Thyroid gland (tissue), 4 donors: ENCODE results near the gene RSRC1. TPM values are rescaled to one million over a fixed set of nuclear protein-coding genes. Genes with fewer than 3 reads are reported as not detected.
"Not testable (repeated sequence)": the region's sequence is repeated elsewhere in the genome, so short reads cannot be mapped to it uniquely, and the experiment has no call there.

Experiments
- DNase-seq, 2 donors: peaks; one replicate each; pipeline ENCODE4 v3.0.0-alpha.2; 2019
- H3K27ac ChIP-seq, 3 donors: fragments of 200-600 bp; sonication (generic); 1 replicate in 2 of 3; 2 replicates in 1 of 3; pipeline ENCODE4 v1.5.1; 2016 to 2019; ENCODE audit warnings: mild to moderate bottlenecking in 1 of 3, moderate library complexity in 1 of 3
- H3K27me3 ChIP-seq: fragments of 200-600 bp; sonication (generic); one replicate; pipeline ENCODE4 v1.5.1; 2019
- H3K36me3 ChIP-seq, 2 donors: fragments of 200-600 bp; sonication (generic); one replicate each; pipeline ENCODE4 v1.5.1; 2016 to 2019
- H3K4me1 ChIP-seq, 2 donors: fragments of 200-600 bp; sonication (generic); one replicate each; pipeline ENCODE4 v1.5.1; 2017 to 2019
- H3K4me3 ChIP-seq, 3 donors: fragments of 200-600 bp; sonication (generic); replicated peaks in 1 of 3; 1 replicate in 2 of 3; 2 replicates in 1 of 3; pipeline ENCODE4 v1.5.1; 2016; ENCODE audit warnings: mild to moderate bottlenecking in 1 of 3
- H3K9me3 ChIP-seq: fragments of 200-600 bp; sonication (generic); one replicate; pipeline ENCODE4 v1.5.1; 2017
- CTCF ChIP-seq, 6 experiments: fragments of 200-600 bp in 3 of 6; fragments of 450-650 bp in 3 of 6; sonication (generic) in 3 of 6; IDR thresholded peaks; one replicate each; pipeline ENCODE4 v1.5.1; 2016 to 2019; ENCODE audit warnings: antibody characterized with exemption in 6 of 6, mild to moderate bottlenecking in 2 of 6, inconsistent platforms in 1 of 6, moderate library complexity in 1 of 6
- POLR2A ChIP-seq, 2 donors: fragments of 450-650 bp; IDR thresholded peaks; one replicate each; pipeline ENCODE4 v1.6.1; 2017; ENCODE audit warnings: antibody characterized with exemption in 2 of 2, mild to moderate bottlenecking in 2 of 2, moderate library complexity in 1 of 2
- WGBS, 2 donors: methylation state at CpG; one replicate each; pipeline ENCODE4 v1.1.5; 2017; 5-methylcytosine and 5-hydroxymethylcytosine counted together
- intact Hi-C: fragments of 100-400 bp; cut with DNase I; formaldehyde crosslinking; loops from one replicate; pipeline ENCODE4 v1.15.1; 2023
- total RNA-seq, 4 donors: library from RNA; depleted of rRNA; stranded (reverse); fragments of >200 nt; gene quantifications; one replicate each; pipeline ENCODE4 v1.2.3, GENCODE V29; 2016

The RSRC1 gene
- total RNA-seq, 4 donors from 2014 or later = 51.7 to 65.4 (median 59.9) TPM

GRCh38 chr3:158532099-158532734 lies 422.3 kb downstream of the RSRC1 start:
- no peak for DNase-seq
- intact Hi-C loops = no loop called here
- TF ChIP-seq POLR2A (IDR thresholded peaks at IDR 0.05) (no peak), CTCF (IDR thresholded peaks at IDR 0.05) (peak in 2 of 6 experiments; percentile 15 to 43)
- no peaks in the 10 kb centered on the region for H3K9me3 ChIP-seq
- no peaks in the 10 kb centered on the region for H3K4me1 ChIP-seq
- no peak overlapping the region for H3K4me3 ChIP-seq
- H3K27ac ChIP-seq = no peak overlapping the region
- no peaks in the 10 kb centered on the region for H3K36me3 ChIP-seq
- no peaks in the 10 kb centered on the region for H3K27me3 ChIP-seq

GRCh38 chr3:158535918-158536317 lies 426.0 kb downstream of the RSRC1 start:
- no peak for DNase-seq
- no peaks in the 10 kb centered on the region for H3K4me1 ChIP-seq
- H3K4me3 ChIP-seq = no peak overlapping the region
- H3K9me3 ChIP-seq = no peaks in the 10 kb centered on the region
- no peaks in the 10 kb centered on the region for H3K27me3 ChIP-seq
- H3K27ac ChIP-seq = no peak overlapping the region
- no peaks in the 10 kb centered on the region for H3K36me3 ChIP-seq
- intact Hi-C loops = no loop called here
- 88 to 89% methylated on average over 2 of the region's 2 CpGs for WGBS, 2 donors
- TF ChIP-seq POLR2A (IDR thresholded peaks at IDR 0.05) (no peak), CTCF (IDR thresholded peaks at IDR 0.05) (no peak)

GRCh38 chr3:158539414-158540014 lies 429.6 kb downstream of the RSRC1 start:
- Histone ChIP-seq H3K27me3 (no peaks in the 10 kb centered on the region), H3K27ac (no peak overlapping the region), H3K4me3 (no peak overlapping the region), H3K4me1 (no peaks in the 10 kb centered on the region), H3K9me3 (no peaks in the 10 kb centered on the region), H3K36me3 (no peaks in the 10 kb centered on the region)
- peak; percentile 20 to 37 for DNase-seq
- WGBS, 2 donors = 72 to 73% methylated on average over 3 of the region's 3 CpGs
- peak in 4 of 6 experiments; percentile 15 to 46 (median 32) for TF ChIP-seq CTCF (IDR thresholded peaks at IDR 0.05)
- TF ChIP-seq POLR2A (IDR thresholded peaks at IDR 0.05) = no peak
- intact Hi-C loops = no loop called here

- no peak for DNase-seq
- no peaks in the 10 kb centered on the region for H3K4me1 ChIP-seq
- H3K9me3 ChIP-seq = no peaks in the 10 kb centered on the region
- no peak overlapping the region for H3K4me3 ChIP-seq
- no peak for TF ChIP-seq POLR2A (IDR thresholded peaks at IDR 0.05)
- TF ChIP-seq CTCF (IDR thresholded peaks at IDR 0.05) = no peak
- H3K36me3 ChIP-seq = no peaks in the 10 kb centered on the region
- no peaks in the 10 kb centered on the region for H3K27me3 ChIP-seq
- intact Hi-C loops = no loop called here
- H3K27ac ChIP-seq = no peak overlapping the region
- WGBS, 2 donors = 97 to 100% methylated on average over 1 of the region's 1 CpG
Observed at GRCh38 chr3:158540066-158540465, 430.2 kb downstream of the RSRC1 start.

- Histone ChIP-seq H3K36me3 (no peaks in the 10 kb centered on the region), H3K27me3 (no peaks in the 10 kb centered on the region), H3K4me3 (no peak overlapping the region), H3K4me1 (no peaks in the 10 kb centered on the region), H3K9me3 (no peaks in the 10 kb centered on the region), H3K27ac (no peak overlapping the region)
- TF ChIP-seq CTCF (IDR thresholded peaks at IDR 0.05) (no peak), POLR2A (IDR thresholded peaks at IDR 0.05) (no peak)
- 90 to 91% methylated on average over 4 of the region's 4 CpGs for WGBS, 2 donors
- no peak for DNase-seq
- intact Hi-C loops = no loop called here
Observed at GRCh38 chr3:158548691-158549090, 438.8 kb downstream of the RSRC1 start.

- H3K4me3 ChIP-seq, H3K36me3 ChIP-seq, intact Hi-C loops, H3K9me3 ChIP-seq, H3K27me3 ChIP-seq, DNase-seq, H3K4me1 ChIP-seq, H3K27ac ChIP-seq: not testable (repeated sequence)
- 97 to 98% methylated on average over 9 of the region's 9 CpGs for WGBS, 2 donors
Observed at GRCh38 chr3:158549938-158550337, 440.0 kb downstream of the RSRC1 start.
